H1 (cell line): Measurements from ENCODE around the gene TNP2. TPM values are rescaled to one million over a fixed set of nuclear protein-coding genes. Genes with fewer than 3 reads are reported as not detected.

Source experiments
- CTCF ChIA-PET: fragments of 300-600 bp; sonication (Branson Sonifier 250); formaldehyde crosslinking; loops from one replicate; lab custom pipeline; 2021; ENCODE audit not compliant: partially characterized antibody; lab: Charles Lee
- POLR2A ChIA-PET: fragments of 300-600 bp; sonication (Branson Sonifier 250); formaldehyde crosslinking; loops from one replicate; lab custom pipeline; 2021; ENCODE audit warnings: inconsistent platforms; ENCODE audit not compliant: partially characterized antibody; lab: Charles Lee
- DNase-seq, 2 experiments: peaks; one replicate each; pipeline versions ENCODE4 v3.0.0 to v3.0.0-alpha.2; 2010 to 2022; ENCODE audit warnings: low spot score in 2 of 2, low read depth in 1 of 2, mixed read lengths in 1 of 2
- FAIRE-seq: peaks from 2 replicates; lab custom pipeline; 2011; peaks lifted over from hg19 to GRCh38; lab: Jason Lieb, UNC
- H2AFZ ChIP-seq: 2 replicates; pipeline ENCODE4 v1.8.1; 2012; ENCODE audit warnings: low read length, inconsistent platforms
- H2AK5ac ChIP-seq: 2 replicates; pipeline ENCODE4 v1.6.1; 2013; ENCODE audit warnings: low read depth, low read length
- H2BK120ac ChIP-seq: replicated peaks from 2 replicates; pipeline ENCODE3; 2013; ENCODE audit warnings: low read depth, low read length, inconsistent platforms
- H2BK12ac ChIP-seq: 2 replicates; pipeline ENCODE4 v1.6.1; 2013; ENCODE audit warnings: low read depth, low read length
- H2BK15ac ChIP-seq: 2 replicates; pipeline ENCODE4 v1.6.1; 2013; ENCODE audit warnings: low read length
- H2BK20ac ChIP-seq: 2 replicates; pipeline ENCODE4 v1.6.1; 2013; ENCODE audit warnings: low read length
- H2BK5ac ChIP-seq: 2 replicates; pipeline ENCODE4 v1.6.1; 2013; ENCODE audit warnings: low read depth, low read length
- H3K14ac ChIP-seq: 2 replicates; pipeline ENCODE4 v1.6.1; 2013; ENCODE audit warnings: inconsistent platforms; ENCODE audit not compliant: insufficient read length
- H3K18ac ChIP-seq: 2 replicates; pipeline ENCODE4 v1.6.1; 2013; ENCODE audit warnings: low read length; ENCODE audit errors: extremely low read depth
- H3K23ac ChIP-seq: 2 replicates; pipeline ENCODE4 v1.6.1; 2013; ENCODE audit warnings: inconsistent platforms; ENCODE audit not compliant: insufficient read length
- H3K23me2 ChIP-seq: 2 replicates; pipeline ENCODE4 v1.6.1; 2013; ENCODE audit warnings: low read depth, low read length
- H3K27ac ChIP-seq: 2 replicates; pipeline ENCODE4 v1.6.1; 2011; ENCODE audit warnings: low read depth, low read length, inconsistent platforms
- H3K27me3 ChIP-seq, 4 experiments: replicated peaks in 1 of 4; 1 replicate in 1 of 4; 2 replicates in 3 of 4; pipeline versions ENCODE4 v1.6.1 to v1.8.1; 2011 to 2013; ENCODE audit warnings: low read length in 3 of 4, mild to moderate bottlenecking in 3 of 4, inconsistent platforms in 2 of 4, mixed read lengths in 2 of 4, moderate library complexity in 1 of 4; ENCODE audit not compliant: control insufficient read depth in 3 of 4, insufficient read depth in 3 of 4; ENCODE audit errors: extremely low read depth in 1 of 4
- H3K36me3 ChIP-seq, 4 experiments: 2 replicates each; pipeline versions ENCODE4 v1.6.1 to v1.8.1; 2011 to 2013; ENCODE audit warnings: mild to moderate bottlenecking in 4 of 4, low read length in 3 of 4, moderate library complexity in 2 of 4, control low read depth in 1 of 4, inconsistent platforms in 1 of 4; ENCODE audit not compliant: insufficient read depth in 4 of 4, control insufficient read depth in 2 of 4
- H3K4ac ChIP-seq: replicated peaks from 2 replicates; pipeline ENCODE3; 2013; ENCODE audit warnings: low read length, low read depth, mixed read lengths, inconsistent platforms; ENCODE audit not compliant: insufficient read length
- H3K4me1 ChIP-seq, 4 experiments: replicated peaks in 1 of 4; 1 replicate in 1 of 4; 2 replicates in 3 of 4; pipeline versions ENCODE4 v1.6.1 to v1.8.1; 2011 to 2013; ENCODE audit warnings: low read length in 3 of 4, inconsistent platforms in 2 of 4, mixed read lengths in 1 of 4; ENCODE audit not compliant: insufficient read depth in 4 of 4, control insufficient read depth in 3 of 4
- H3K4me2 ChIP-seq, 2 experiments: 2 replicates each; pipeline versions ENCODE4 v1.6.1 to v1.8.1; 2011 to 2013; ENCODE audit warnings: low read depth in 2 of 2, low read length in 2 of 2, control low read depth in 1 of 2, inconsistent platforms in 1 of 2, mild to moderate bottlenecking in 1 of 2; ENCODE audit not compliant: insufficient read depth in 1 of 2
- H3K4me3 ChIP-seq, 4 experiments: fragments of 200-600, 300-600 bp in 1 of 4; sonication (generic), shearing (Covaris generic), sonication (Bioruptor Twin) in 1 of 4; 2 replicates each; pipeline versions ENCODE4 v1.5.1 to v1.8.1; 2011 to 2016; ENCODE audit warnings: low read length in 4 of 4, low read depth in 3 of 4, control low read depth in 2 of 4, inconsistent platforms in 2 of 4, mild to moderate bottlenecking in 2 of 4, mixed read lengths in 1 of 4, moderate library complexity in 1 of 4; ENCODE audit not compliant: insufficient read depth in 2 of 4; ENCODE audit errors: extremely low read depth in 1 of 4
- H3K56ac ChIP-seq: replicated peaks from 2 replicates; pipeline ENCODE3; 2013; ENCODE audit warnings: low read depth, mild to moderate bottlenecking, mixed read lengths, low read length, inconsistent platforms; ENCODE audit not compliant: insufficient read length
- H3K79me1 ChIP-seq: 2 replicates; pipeline ENCODE4 v1.6.1; 2013; ENCODE audit warnings: low read depth, low read length, control low read depth
- H3K79me2 ChIP-seq, 2 experiments: 2 replicates each; pipeline versions ENCODE4 v1.6.1 to v1.8.1; 2012 to 2013; ENCODE audit warnings: low read length in 2 of 2, mild to moderate bottlenecking in 2 of 2, inconsistent platforms in 1 of 2; ENCODE audit not compliant: insufficient read depth in 2 of 2, control insufficient read depth in 1 of 2
- H3K9ac ChIP-seq, 4 experiments: replicated peaks in 1 of 4; 1 replicate in 1 of 4; 2 replicates in 3 of 4; pipeline versions ENCODE4 v1.6.1 to v1.8.1; 2011 to 2013; ENCODE audit warnings: low read depth in 3 of 4, low read length in 3 of 4, control low read depth in 2 of 4, mild to moderate bottlenecking in 2 of 4, moderate library complexity in 2 of 4, inconsistent platforms in 1 of 4; ENCODE audit errors: extremely low read depth in 1 of 4
- H3K9me3 ChIP-seq, 2 experiments: 2 replicates each; pipeline versions ENCODE4 v1.6.1 to v1.8.1; 2012 to 2013; ENCODE audit warnings: mild to moderate bottlenecking in 2 of 2, moderate library complexity in 2 of 2, control low read depth in 1 of 2, inconsistent platforms in 1 of 2, low read depth in 1 of 2, low read length in 1 of 2, mixed read lengths in 1 of 2; ENCODE audit not compliant: insufficient read depth in 2 of 2
- H4K20me1 ChIP-seq, 2 experiments: replicated peaks in 1 of 2; 2 replicates each; pipeline versions ENCODE3 to v1.8.1; 2011 to 2013; ENCODE audit warnings: inconsistent platforms in 2 of 2, low read length in 2 of 2, mild to moderate bottlenecking in 1 of 2; ENCODE audit not compliant: insufficient read depth in 2 of 2, control insufficient read depth in 1 of 2
- H4K5ac ChIP-seq: 2 replicates; pipeline ENCODE4 v1.6.1; 2013; ENCODE audit warnings: low read length, low read depth, mixed read lengths, inconsistent platforms; ENCODE audit not compliant: insufficient read length
- H4K8ac ChIP-seq: 2 replicates; pipeline ENCODE4 v1.8.0; 2013; ENCODE audit warnings: mild to moderate bottlenecking, moderate library complexity, low read length, inconsistent platforms; ENCODE audit not compliant: insufficient read depth; ENCODE audit errors: extremely low read depth
- H4K91ac ChIP-seq: replicated peaks from 2 replicates; pipeline ENCODE3; 2013; ENCODE audit warnings: low read length, mixed read lengths, inconsistent platforms; ENCODE audit not compliant: insufficient read length
- CREB1 ChIP-seq: IDR thresholded peaks from 2 replicates; pipeline ENCODE4 v1.6.1; 2012; ENCODE audit warnings: inconsistent platforms
- KDM1A ChIP-seq: fragments of 200-600, 300-600 bp; sonication (generic); IDR thresholded peaks from 2 replicates; pipeline ENCODE4 v1.7.1; 2016; ENCODE audit warnings: mild to moderate bottlenecking, low read length, borderline replicate concordance
- KDM4A ChIP-seq: IDR thresholded peaks from one replicate; pipeline ENCODE4 v1.7.1; 2012; ENCODE audit warnings: low read depth, mild to moderate bottlenecking, moderate library complexity, low read length, inconsistent platforms; ENCODE audit not compliant: severe bottlenecking
- KDM5A ChIP-seq: fragments of 200-600 bp; IDR thresholded peaks from 2 replicates; pipeline ENCODE4 v1.7.1; 2012; ENCODE audit warnings: mild to moderate bottlenecking, low read length, inconsistent platforms, mixed read lengths
- MAX ChIP-seq: IDR thresholded peaks from 2 replicates; pipeline ENCODE4 v1.6.1; 2012; ENCODE audit warnings: inconsistent platforms
- RNF2 ChIP-seq: fragments of 200-900, 300-1000 bp; sonication (generic); IDR thresholded peaks from 2 replicates; pipeline ENCODE4 v1.7.1; 2016; ENCODE audit warnings: borderline replicate concordance, low read depth, mild to moderate bottlenecking, antibody characterized with exemption, low read length; ENCODE audit not compliant: poor library complexity, severe bottlenecking; ENCODE audit errors: missing control alignments
- WGBS, 2 experiments: shearing (Covaris generic) in 1 of 2; methylation state at CpG; one replicate each; pipeline versions ENCODE4 v1.1.6 to v1.1.7; 2013 to 2015; ENCODE audit warnings: low lambda C conversion rate in 2 of 2, mixed read lengths in 2 of 2, inconsistent platforms in 1 of 2, low coverage in 1 of 2, missing lambda C conversion rate in 1 of 2; ENCODE audit not compliant: insufficient replicate concordance in 2 of 2, insufficient coverage in 1 of 2, insufficient read length in 1 of 2; ENCODE audit errors: extremely low coverage in 1 of 2, missing lambda C conversion rate in 1 of 2; 5-methylcytosine and 5-hydroxymethylcytosine counted together
- polyA plus RNA-seq, 7 experiments: library from polyadenylated mRNA; depleted of rRNA in 3 of 7; stranded (reverse) in 5 of 7; unstranded in 2 of 7; fragments of >200 nt in 5 of 7; fragments of 200-250 nt in 2 of 7; gene quantifications; 1 replicate in 5 of 7; 2 replicates in 1 of 7; 4 replicates in 1 of 7; pipeline versions ENCODE4 v1.2.1 to v1.2.3, GENCODE V29; 2011 to 2013; ENCODE audit warnings: missing spikeins in 2 of 7, mixed read lengths in 2 of 7
- total RNA-seq: library from RNA; stranded (reverse); fragmentation: NEBNext Ultra II Directional; extraction: Animal tissue kit (Norgen Biotek cat#: 25700); gene quantifications from 2 replicates; pipeline ENCODE4 v1.2.1, GENCODE V29; 2021

TNP2 gene
- total and polyA plus RNA-seq, 2 of the 8 experiments (the other 6 are each of a cell fraction or from before 2014, with no cell fraction given): not detected

GRCh38 chr16:11231367-11231970, 37.7 kb downstream of the TNP2 start:
- H3K4ac ChIP-seq: no peak overlapping the region
- H2BK120ac ChIP-seq: no peak overlapping the region
- H2AFZ ChIP-seq: no peak overlapping the region
- H2BK12ac ChIP-seq: peak overlapping the region; percentile 68; the same call in 1 of the 2 replicates
- no peak overlapping the region for H2BK5ac ChIP-seq
- no peaks in the 10 kb centered on the region for H3K79me1 ChIP-seq
- H3K36me3 ChIP-seq: no peaks in the 10 kb centered on the region
- H4K20me1 ChIP-seq: no peaks in the 10 kb centered on the region
- DNase-seq: no peak
- H3K4me2 ChIP-seq: no peak overlapping the region
- no peak overlapping the region for H3K4me3 ChIP-seq
- H3K27ac ChIP-seq: no peak overlapping the region
- H3K18ac ChIP-seq: no peak overlapping the region
- H2BK20ac ChIP-seq: no peak overlapping the region
- H3K27me3 ChIP-seq: no peaks in the 10 kb centered on the region
- no peaks in the 10 kb centered on the region for H3K9me3 ChIP-seq
- peaks cover 0 to 4% (median 1%) of the 10 kb centered on the region in 4 experiments; a peak in 3 of 7 replicates for H3K4me1 ChIP-seq
- H4K91ac ChIP-seq: no peak overlapping the region
- 76% methylated on average over 10 of the region's 10 CpGs; no CpG with 5 or more reads in 1 of the 2 experiments for WGBS, 2 experiments
- no peak overlapping the region for H4K5ac ChIP-seq
- H3K56ac ChIP-seq: no peak overlapping the region
- no peak overlapping the region for H3K14ac ChIP-seq
- H3K9ac ChIP-seq: no peak overlapping the region
- CTCF ChIA-PET: interaction anchor here (0.9 to 1.2 kb wide), 3 partner anchors 13 to 122 kb away, joined by 3 to 7 read pairs (median 4); partner anchors contain the start of gene SOCS1
- no peak overlapping the region for H2BK15ac ChIP-seq
- FAIRE-seq: no peak
- H3K23ac ChIP-seq: no peak overlapping the region
- no peak overlapping the region for H2AK5ac ChIP-seq
- no peak overlapping the region for H4K8ac ChIP-seq
- no peaks in the 10 kb centered on the region for H3K79me2 ChIP-seq
- no peaks in the 10 kb centered on the region for H3K23me2 ChIP-seq
- POLR2A ChIA-PET: no interaction called here
- TF ChIP-seq KDM5A (no peak), RNF2 (no peak), KDM1A (no peak), CREB1 (no peak), MAX (peak; percentile 73), KDM4A (no peak)
